H1 (cell line): Measurements from ENCODE around the gene LTBP1.

ENCODE experiments used
- CEBPB ChIP-seq: IDR thresholded peaks from 2 replicates; pipeline ENCODE4 v1.6.1; 2012; ENCODE audit warnings: low read depth, low read length
- CHD2 ChIP-seq: IDR thresholded peaks from 2 replicates; pipeline ENCODE4 v1.6.1; 2012; ENCODE audit warnings: low read length, improper control_type of control experiment
- CREB1 ChIP-seq: IDR thresholded peaks from 2 replicates; pipeline ENCODE4 v1.6.1; 2012; ENCODE audit warnings: inconsistent platforms
- CTCF ChIP-seq, 3 experiments: IDR thresholded peaks; 1 replicate in 2 of 3; 2 replicates in 1 of 3; pipeline versions ENCODE4 v1.5.1 to v1.6.1; 2011; ENCODE audit warnings: low read length in 3 of 3, mild to moderate bottlenecking in 3 of 3, inconsistent platforms in 2 of 3, low read depth in 1 of 3, moderate library complexity in 1 of 3; ENCODE audit not compliant: insufficient read depth in 1 of 3; ENCODE audit errors: control extremely low read depth in 1 of 3
- EZH2 ChIP-seq: fragments of 200-600 bp; sonication (generic); IDR thresholded peaks from 2 replicates; pipeline ENCODE4 v1.7.1; 2012; ENCODE audit warnings: low read depth, mild to moderate bottlenecking, moderate library complexity, low read length, inconsistent platforms; ENCODE audit not compliant: severe bottlenecking
- HDAC2 ChIP-seq, 2 experiments: fragments of 300-600 bp in 1 of 2; sonication (generic) in 1 of 2; IDR thresholded peaks; 2 replicates each; pipeline ENCODE4 v1.6.1; 2011 to 2012; ENCODE audit warnings: low read depth in 2 of 2, low read length in 2 of 2, mild to moderate bottlenecking in 2 of 2, moderate library complexity in 2 of 2, borderline replicate concordance in 1 of 2, inconsistent platforms in 1 of 2
- MAX ChIP-seq: IDR thresholded peaks from 2 replicates; pipeline ENCODE4 v1.6.1; 2012; ENCODE audit warnings: inconsistent platforms
- PHF8 ChIP-seq: fragments of 200-600 bp; sonication (generic); conservative IDR thresholded peaks from 2 replicates; pipeline ENCODE4 v1.7.1; 2012; ENCODE audit warnings: low read depth, mild to moderate bottlenecking, inconsistent platforms, low read length, moderate library complexity
- POLR2A ChIP-seq, 2 experiments: IDR thresholded peaks; 1 replicate in 1 of 2; 2 replicates in 1 of 2; pipeline ENCODE4 v1.6.1; 2011; ENCODE audit warnings: low read depth in 2 of 2, low read length in 2 of 2, mild to moderate bottlenecking in 2 of 2; ENCODE audit errors: control extremely low read depth in 1 of 2
- SRF ChIP-seq: IDR thresholded peaks from 2 replicates; pipeline ENCODE4 v1.6.1; 2011; ENCODE audit warnings: mild to moderate bottlenecking, low read depth, low read length, moderate library complexity
- ZNF274 ChIP-seq: IDR thresholded peaks from 2 replicates; pipeline ENCODE4 v1.7.0; 2012; ENCODE audit warnings: low read length, borderline replicate concordance; ENCODE audit errors: extremely low read depth

GRCh38 chr2:33014268-33014667 lies 67.5 kb downstream of the LTBP1 start:
- TF ChIP-seq CTCF (IDR thresholded peaks at IDR 0.05; ENCODE audit: control extremely low read depth in 1 of 3, insufficient read depth in 1 of 3, low read depth in 1 of 3, low read length in 3 of 3) (no peak), HDAC2 (IDR thresholded peaks at IDR 0.05; ENCODE audit: borderline replicate concordance in 1 of 2, low read depth in 2 of 2, low read length in 2 of 2) (no peak), CHD2 (no peak), EZH2 (no peak), CREB1 (no peak), PHF8 (no peak), ZNF274 (no peak), CEBPB (no peak), POLR2A (IDR thresholded peaks at IDR 0.05; ENCODE audit: control extremely low read depth in 1 of 2, low read depth in 2 of 2, low read length in 2 of 2) (no peak), MAX (no peak), SRF (no peak)
